Mesenchymal stem cell (in vitro differentiated cells and primary cell): ENCODE measurements around the gene PAOX.

Experiments
- DNase-seq: peaks from one replicate; pipeline ENCODE4 v3.0.0-alpha.2; 2013
- H2AFZ ChIP-seq: one replicate; pipeline ENCODE4 v1.6.1; 2013; ENCODE audit warnings: low read depth, mild to moderate bottlenecking, control low read depth, inconsistent platforms, low read length, moderate library complexity
- H2AK5ac ChIP-seq: 2 replicates; pipeline ENCODE4 v1.6.1; 2013; ENCODE audit warnings: low read length, moderate library complexity, mild to moderate bottlenecking, inconsistent platforms; ENCODE audit not compliant: severe bottlenecking
- H2BK120ac ChIP-seq: one replicate; pipeline ENCODE4 v1.6.1; 2013; ENCODE audit warnings: low read depth, mild to moderate bottlenecking, inconsistent platforms, low read length, moderate library complexity
- H2BK12ac ChIP-seq, 2 experiments: one replicate each; pipeline ENCODE4 v1.6.1; 2013; ENCODE audit warnings: inconsistent platforms in 2 of 2, low read length in 2 of 2, mild to moderate bottlenecking in 2 of 2, moderate library complexity in 2 of 2, control low read depth in 1 of 2
- H2BK15ac ChIP-seq: one replicate; pipeline ENCODE4 v1.6.1; 2013; ENCODE audit warnings: mild to moderate bottlenecking, low read depth, inconsistent platforms; ENCODE audit not compliant: poor library complexity, severe bottlenecking
- H2BK5ac ChIP-seq: 2 replicates; pipeline ENCODE4 v1.6.1; 2013; ENCODE audit warnings: low read depth, mild to moderate bottlenecking, low read length, control low read depth, inconsistent platforms; ENCODE audit not compliant: poor library complexity, severe bottlenecking
- H3K14ac ChIP-seq, 2 experiments: one replicate each; pipeline ENCODE4 v1.6.1; 2013; ENCODE audit warnings: inconsistent platforms in 2 of 2, low read length in 2 of 2, control low read depth in 1 of 2, mild to moderate bottlenecking in 1 of 2, moderate library complexity in 1 of 2
- H3K18ac ChIP-seq, 2 experiments: one replicate each; pipeline ENCODE4 v1.6.1; 2013; ENCODE audit warnings: inconsistent platforms in 2 of 2, low read length in 2 of 2, control low read depth in 1 of 2, low read depth in 1 of 2, mild to moderate bottlenecking in 1 of 2
- H3K23ac ChIP-seq, 2 experiments: one replicate each; pipeline ENCODE4 v1.6.1; 2013; ENCODE audit warnings: inconsistent platforms in 2 of 2, low read length in 2 of 2, mild to moderate bottlenecking in 2 of 2, moderate library complexity in 2 of 2, control low read depth in 1 of 2
- H3K27ac ChIP-seq: 2 replicates; pipeline ENCODE4 v1.5.1; 2013; ENCODE audit warnings: mild to moderate bottlenecking, moderate library complexity, low read length, control low read depth, inconsistent platforms; ENCODE audit not compliant: poor library complexity, severe bottlenecking
- H3K27me3 ChIP-seq, 2 experiments: 2 replicates each; pipeline versions ENCODE4 v1.6.1 to v1.7.0; 2013; ENCODE audit warnings: low read length in 2 of 2, mild to moderate bottlenecking in 2 of 2, moderate library complexity in 2 of 2, control low read depth in 1 of 2, inconsistent platforms in 1 of 2; ENCODE audit not compliant: control insufficient read depth in 1 of 2, insufficient read depth in 1 of 2
- H3K36me3 ChIP-seq, 2 experiments: 2 replicates each; pipeline versions ENCODE4 v1.6.1 to v1.7.0; 2013; ENCODE audit warnings: low read length in 2 of 2, control low read depth in 1 of 2, inconsistent platforms in 1 of 2, low read depth in 1 of 2, mild to moderate bottlenecking in 1 of 2; ENCODE audit not compliant: insufficient read depth in 2 of 2, control insufficient read depth in 1 of 2
- H3K4ac ChIP-seq, 2 experiments: one replicate each; pipeline ENCODE4 v1.6.1; 2013; ENCODE audit warnings: inconsistent platforms in 2 of 2, low read length in 2 of 2, mild to moderate bottlenecking in 2 of 2, moderate library complexity in 2 of 2, control low read depth in 1 of 2, low read depth in 1 of 2
- H3K4me1 ChIP-seq: 2 replicates; pipeline ENCODE4 v1.6.1; 2013; ENCODE audit warnings: low read depth, low read length, control low read depth; ENCODE audit not compliant: control insufficient read depth, insufficient read depth
- H3K4me2 ChIP-seq: 2 replicates; pipeline ENCODE4 v1.6.1; 2013; ENCODE audit warnings: low read length, mild to moderate bottlenecking, inconsistent platforms; ENCODE audit not compliant: poor library complexity, severe bottlenecking
- H3K4me3 ChIP-seq, 2 experiments: 2 replicates each; pipeline versions ENCODE4 v1.5.1 to v1.7.0; 2013; ENCODE audit warnings: low read length in 2 of 2, mild to moderate bottlenecking in 2 of 2, control low read depth in 1 of 2, low read depth in 1 of 2; ENCODE audit not compliant: insufficient read depth in 1 of 2
- H3K79me1 ChIP-seq: replicated peaks from 2 replicates; pipeline ENCODE4 v1.6.1; 2013; ENCODE audit warnings: mild to moderate bottlenecking, control low read depth, low read length, inconsistent platforms; ENCODE audit not compliant: poor library complexity, severe bottlenecking
- H3K9ac ChIP-seq: 2 replicates; pipeline ENCODE4 v1.7.0; 2013; ENCODE audit warnings: mild to moderate bottlenecking, low read length, moderate library complexity
- H3K9me3 ChIP-seq: 2 replicates; pipeline ENCODE4 v1.7.0; 2013; ENCODE audit warnings: mild to moderate bottlenecking, low read length; ENCODE audit not compliant: control insufficient read depth
- H4K8ac ChIP-seq: one replicate; pipeline ENCODE4 v1.6.1; 2013; ENCODE audit warnings: inconsistent platforms, mild to moderate bottlenecking, low read length, moderate library complexity
- H4K91ac ChIP-seq: one replicate; pipeline ENCODE4 v1.6.1; 2013; ENCODE audit warnings: mild to moderate bottlenecking, low read length, inconsistent platforms
- WGBS: methylation state at CpG from one replicate; pipeline ENCODE4 v1.1.7; 2013; ENCODE audit warnings: mixed read lengths; 5-methylcytosine and 5-hydroxymethylcytosine counted together

PAOX gene

GRCh38 chr10:133368153-133368552 is 10.9 kb upstream of the PAOX start:
- Histone ChIP-seq H3K4me2 (no peak overlapping the region), H2BK120ac (no peak overlapping the region), H3K9ac (no peak overlapping the region), H2AFZ (no peak overlapping the region), H2BK15ac (no peak overlapping the region), H3K18ac (no peak overlapping the region), H2BK12ac (no peak overlapping the region), H3K14ac (no peak overlapping the region), H3K23ac (no peak overlapping the region), H3K36me3 (peaks cover 65 to 69% of the 10 kb centered on the region in 2 experiments), H4K91ac (no peak overlapping the region), H3K27me3 (no peaks in the 10 kb centered on the region), H3K79me1 (peaks cover 40% of the 10 kb centered on the region), H4K8ac (no peak overlapping the region), H3K4me3 (no peak overlapping the region), H2AK5ac (no peak overlapping the region), H3K9me3 (no peaks in the 10 kb centered on the region), H2BK5ac (no peak overlapping the region), H3K4me1 (peaks cover 14% of the 10 kb centered on the region), H3K4ac (no peak overlapping the region), H3K27ac (no peak overlapping the region)
- DNase-seq, result no peak
- 99% methylated on average over 7 of the region's 7 CpGs for WGBS

- H3K36me3 ChIP-seq, result peaks cover 49 to 57% of the 10 kb centered on the region in 2 experiments
- no peak overlapping the region for H3K27ac ChIP-seq
- H3K9me3 ChIP-seq, result no peaks in the 10 kb centered on the region
- H3K4me1 ChIP-seq, result peaks cover 14% of the 10 kb centered on the region
- WGBS, result 97% methylated on average over 24 of the region's 24 CpGs
- no peak overlapping the region for H2BK12ac ChIP-seq
- peaks cover 40% of the 10 kb centered on the region for H3K79me1 ChIP-seq
- no peak for DNase-seq
- H2BK15ac ChIP-seq, result no peak overlapping the region
- H3K4ac ChIP-seq, result no peak overlapping the region
- H2AK5ac ChIP-seq, result no peak overlapping the region
- no peak overlapping the region for H4K8ac ChIP-seq
- H2BK5ac ChIP-seq, result no peak overlapping the region
- no peak overlapping the region for H2BK120ac ChIP-seq
- no peak overlapping the region for H3K4me3 ChIP-seq
- H2AFZ ChIP-seq, result no peak overlapping the region
- peak overlapping the region; percentile 46 for H4K91ac ChIP-seq
- no peak overlapping the region for H3K14ac ChIP-seq
- no peak overlapping the region for H3K9ac ChIP-seq
- no peak overlapping the region for H3K4me2 ChIP-seq
- no peaks in the 10 kb centered on the region for H3K27me3 ChIP-seq
- no peak overlapping the region for H3K18ac ChIP-seq
- H3K23ac ChIP-seq, result no peak overlapping the region
Measured at GRCh38 chr10:133370030-133370786, 8.9 kb upstream of the PAOX start.

- H3K9me3 ChIP-seq, result no peaks in the 10 kb centered on the region
- H4K8ac ChIP-seq, result no peak overlapping the region
- DNase-seq, result no peak
- peak overlapping the region; percentile 68 for H3K4me2 ChIP-seq
- no peak overlapping the region for H3K27ac ChIP-seq
- H2AK5ac ChIP-seq, result no peak overlapping the region
- WGBS, result 68% methylated on average over 14 of the region's 20 CpGs
- no peak overlapping the region for H3K23ac ChIP-seq
- H3K14ac ChIP-seq, result no peak overlapping the region
- no peak overlapping the region for H4K91ac ChIP-seq
- H3K4me3 ChIP-seq, result peak overlapping the region; percentile 73 to 98
- H2AFZ ChIP-seq, result no peak overlapping the region
- no peak overlapping the region for H3K18ac ChIP-seq
- H2BK120ac ChIP-seq, result no peak overlapping the region
- peaks cover 31 to 38% of the 10 kb centered on the region in 2 experiments for H3K36me3 ChIP-seq
- no peak overlapping the region for H2BK5ac ChIP-seq
- H2BK12ac ChIP-seq, result no peak overlapping the region
- H3K27me3 ChIP-seq, result no peaks in the 10 kb centered on the region
- H3K4me1 ChIP-seq, result peaks cover 18% of the 10 kb centered on the region
- H3K4ac ChIP-seq, result no peak overlapping the region
- peak overlapping the region; percentile 63 for H2BK15ac ChIP-seq
- H3K9ac ChIP-seq, result peak overlapping the region; percentile 38
- H3K79me1 ChIP-seq, result peaks cover 30% of the 10 kb centered on the region
Measured at GRCh38 chr10:133372507-133372906, 6.6 kb upstream of the PAOX start.

- Histone ChIP-seq H3K14ac (peak within 1 kb of the TSS in 1 of 2 experiments; percentile 94), H3K27me3 (no peaks in the 10 kb centered on the region), H2BK15ac (peak within 1 kb of the TSS; percentile 76), H3K36me3 (peaks cover 26 to 33% of the 10 kb centered on the region in 2 experiments), H3K27ac (no peak within 1 kb of the TSS), H3K23ac (peak within 1 kb of the TSS in 1 of 2 experiments; percentile 57), H2BK5ac (no peak within 1 kb of the TSS), H2AK5ac (no peak within 1 kb of the TSS), H3K9ac (peak within 1 kb of the TSS; percentile 82), H2BK12ac (peak within 1 kb of the TSS in 1 of 2 experiments; percentile 75), H3K79me1 (peaks cover 25% of the 10 kb centered on the region), H3K4me1 (peaks cover 23% of the 10 kb centered on the region), H4K8ac (peak within 1 kb of the TSS; percentile 88), H4K91ac (peak within 1 kb of the TSS; percentile 83), H3K4me2 (peak within 1 kb of the TSS; percentile 68), H3K9me3 (no peaks in the 10 kb centered on the region), H2AFZ (peak within 1 kb of the TSS; percentile 91), H3K4me3 (peak within 1 kb of the TSS; percentile 83 to 98), H2BK120ac (peak within 1 kb of the TSS; percentile 91), H3K4ac (peak within 1 kb of the TSS in 1 of 2 experiments; percentile 65), H3K18ac (peak within 1 kb of the TSS; percentile 85 to 92)
- WGBS, result 10% methylated on average over 44 of the region's 89 CpGs
- peak; percentile 92 for DNase-seq
Measured at GRCh38 chr10:133373174-133374090, 5.6 kb upstream of the PAOX start, which contains the start of gene ECHS1. Gene ECHS1 (minus strand): TSS chr10:133373354. CDS start chr10:133373333, 21 bp downstream.
